ENCODE data around the gene CHL1.

GRCh38 chr3:452221-452620, 255.7 kb downstream of the CHL1 start:
- TF ChIP-seq POLR2A (IDR thresholded peaks at IDR 0.05): no peak
- no peak for TF ChIP-seq CTCF (IDR thresholded peaks at IDR 0.05)

Measured in body of pancreas (tissue), 4 donors.